Lower lobe of right lung (tissue), 2 donors: ENCODE data around the gene UBE2H. TPM values are rescaled to one million over a fixed set of nuclear protein-coding genes. Genes with fewer than 3 reads are reported as not detected.
"Not testable (repeated sequence)": the region's sequence is repeated elsewhere in the genome, so short reads cannot be mapped to it uniquely, and the experiment has no call there.

Source experiments
- ATAC-seq, 2 donors: fragments of 200-7000 bp; cut with Tn5 transposase; one replicate each; pipeline ENCODE4 v1.9.1; 2020 to 2022; ENCODE audit warnings: mild to moderate bottlenecking in 2 of 2, moderate library complexity in 2 of 2
- DNase-seq: peaks from one replicate; pipeline ENCODE4 v3.0.0-alpha.2; 2020
- H3K27ac ChIP-seq: fragments of 200-600 bp; one replicate; pipeline ENCODE4 v1.8.0; 2022
- H3K27me3 ChIP-seq: fragments of 200-600 bp; one replicate; pipeline ENCODE4 v1.8.0; 2022; ENCODE audit warnings: low read depth
- H3K36me3 ChIP-seq: fragments of 200-600 bp; one replicate; pipeline ENCODE4 v1.8.0; 2022; ENCODE audit warnings: mild to moderate bottlenecking
- H3K4me1 ChIP-seq: fragments of 200-600 bp; one replicate; pipeline ENCODE4 v1.8.0; 2022
- H3K4me3 ChIP-seq: fragments of 200-600 bp; one replicate; pipeline ENCODE4 v1.8.0; 2022; ENCODE audit warnings: mild to moderate bottlenecking
- H3K9me3 ChIP-seq: fragments of 200-600 bp; one replicate; pipeline ENCODE4 v1.8.0; 2022
- CTCF ChIP-seq: fragments of 200-600 bp; IDR thresholded peaks from one replicate; pipeline ENCODE4 v1.8.0; 2022; ENCODE audit warnings: antibody characterized with exemption, mild to moderate bottlenecking
- intact Hi-C: fragments of 100-400 bp; cut with DNase I; formaldehyde crosslinking; loops from one replicate; pipeline ENCODE4 v1.11.0; 2022
- total RNA-seq: library from RNA; stranded (reverse); fragmentation: NEBNext Ultra II Directional; extraction: Animal tissue kit (Norgen Biotek cat#: 25700); gene quantifications from one replicate; pipeline ENCODE4 v1.2.1, GENCODE V29; 2021
- donor health status: DM: no; HTN: yes; CAD: no; lungs with severe emphysema.

Gene UBE2H
- total RNA-seq, 1 donor from 2014 or later, result 76.7 TPM

GRCh38 chr7:129865093-129865924 is 87.5 kb downstream of the UBE2H start:
- TF ChIP-seq CTCF, result no peak

GRCh38 chr7:129864676-129865075 is 88.1 kb downstream of the UBE2H start:
- peak overlapping the region; percentile 44 for H3K27ac ChIP-seq
- ATAC-seq, intact Hi-C loops, H3K4me3 ChIP-seq, H3K9me3 ChIP-seq, DNase-seq, H3K36me3 ChIP-seq, H3K27me3 ChIP-seq: not testable (repeated sequence)
- peaks cover 67% of the 10 kb centered on the region for H3K4me1 ChIP-seq

More at GRCh38 chr7:129865093-129865924, 87.5 kb downstream of the UBE2H start:
- ATAC-seq (no peak), DNase-seq (no peak)
- Histone ChIP-seq H3K4me1 (peaks cover 61% of the 10 kb centered on the region), H3K9me3 (no peaks in the 10 kb centered on the region), H3K27ac (no peak overlapping the region), H3K27me3 (no peaks in the 10 kb centered on the region), H3K4me3 (no peak overlapping the region), H3K36me3 (no peaks in the 10 kb centered on the region)
- intact Hi-C loops, result no loop called here

GRCh38 chr7:129864042-129864441 is 88.7 kb downstream of the UBE2H start:
- no peak for TF ChIP-seq CTCF
- H3K9me3 ChIP-seq, result no peaks in the 10 kb centered on the region
- ATAC-seq (peak; percentile 54 to 64), DNase-seq (no peak)
- no peaks in the 10 kb centered on the region for H3K27me3 ChIP-seq
- intact Hi-C loops, result no loop called here
- no peaks in the 10 kb centered on the region for H3K36me3 ChIP-seq
- H3K4me1 ChIP-seq, result peaks cover 74% of the 10 kb centered on the region
- peak overlapping the region; percentile 8 for H3K27ac ChIP-seq
- no peak overlapping the region for H3K4me3 ChIP-seq

GRCh38 chr7:129862682-129863081 is 90.1 kb downstream of the UBE2H start:
- H3K27me3 ChIP-seq, result no peaks in the 10 kb centered on the region
- H3K4me3 ChIP-seq, result no peak overlapping the region
- no peaks in the 10 kb centered on the region for H3K36me3 ChIP-seq
- peaks cover 87% of the 10 kb centered on the region for H3K4me1 ChIP-seq
- intact Hi-C loops, result no loop called here
- TF ChIP-seq CTCF, result no peak
- DNase-seq, result no peak
- H3K9me3 ChIP-seq, result no peaks in the 10 kb centered on the region
- H3K27ac ChIP-seq, result no peak overlapping the region
- no peak for ATAC-seq

- H3K36me3 ChIP-seq, H3K9me3 ChIP-seq, DNase-seq, intact Hi-C loops, ATAC-seq, H3K27me3 ChIP-seq, H3K4me3 ChIP-seq, H3K27ac ChIP-seq: not testable (repeated sequence)
- H3K4me1 ChIP-seq, result peaks cover 80% of the 10 kb centered on the region
Observed at GRCh38 chr7:129860784-129861183, 92.0 kb downstream of the UBE2H start.

GRCh38 chr7:129859183-129859582 is 93.6 kb downstream of the UBE2H start:
- Histone ChIP-seq H3K4me3 (no peak overlapping the region), H3K9me3 (no peaks in the 10 kb centered on the region), H3K4me1 (peaks cover 73% of the 10 kb centered on the region), H3K36me3 (no peaks in the 10 kb centered on the region), H3K27ac (peak overlapping the region; percentile 4), H3K27me3 (no peaks in the 10 kb centered on the region)
- TF ChIP-seq CTCF, result no peak
- ATAC-seq (peak; percentile 70 to 77), DNase-seq (no peak)
- intact Hi-C loops, result no loop called here
